Measurements from ENCODE around the gene ATG13.
"Not testable (repeated sequence)": the region's sequence is repeated elsewhere in the genome, so short reads cannot be mapped to it uniquely, and the experiment has no call there.

The ATG13 gene

DNA sequence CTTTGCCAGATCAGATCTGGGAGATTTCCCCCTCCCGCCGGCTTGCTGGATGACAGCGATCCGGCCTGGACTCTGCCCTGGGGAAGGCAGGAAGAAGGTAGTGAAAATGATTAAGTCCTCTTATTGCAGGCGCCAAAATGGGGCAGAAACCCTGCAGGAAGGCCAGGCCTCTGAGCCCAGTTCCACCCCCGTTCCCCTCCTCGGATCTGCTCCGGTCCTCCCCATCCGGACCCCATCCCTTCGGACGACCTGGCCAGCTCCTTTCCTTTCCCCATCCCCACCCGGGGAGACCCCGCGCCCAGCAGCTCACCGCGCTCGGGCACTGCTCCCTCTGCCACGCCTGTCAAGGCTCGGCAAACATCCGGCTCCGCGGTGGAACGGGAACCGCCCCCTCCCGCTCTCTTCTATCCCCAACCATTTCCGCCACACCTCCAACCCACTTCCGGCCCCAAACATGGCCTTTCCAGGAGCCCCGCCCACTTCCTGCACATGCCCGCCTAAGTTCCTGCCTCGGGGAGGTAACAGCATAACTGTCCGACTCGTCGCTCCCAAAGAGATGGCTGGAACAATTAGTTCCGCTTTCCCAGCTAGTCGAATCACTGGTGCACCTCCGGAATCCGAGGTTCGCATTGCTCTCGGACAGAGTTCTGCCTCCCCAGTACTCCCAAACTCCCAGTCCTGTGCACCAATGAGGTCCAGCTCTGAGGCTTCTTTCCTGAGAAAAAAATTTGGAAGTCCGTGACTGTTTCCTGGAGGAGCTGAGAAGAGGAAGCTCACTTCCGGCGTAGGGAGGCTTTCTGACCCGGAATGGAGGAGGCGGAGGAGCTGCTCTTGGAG is 83.1 kb downstream of the ATG13 start, which contains the start of the genes ARHGAP1 and ZNF408:
ARHGAP1 (minus strand) TSS at position 379 of the 837 bp plus-strand sequence. CDS start 4,512 bp downstream, outside the sequence.
ZNF408 (plus strand) TSS at position 791 of the 837 bp plus-strand sequence; CDS start at position 808, 17 bp downstream.
- DNase-seq: peak; percentile 99

DNA sequence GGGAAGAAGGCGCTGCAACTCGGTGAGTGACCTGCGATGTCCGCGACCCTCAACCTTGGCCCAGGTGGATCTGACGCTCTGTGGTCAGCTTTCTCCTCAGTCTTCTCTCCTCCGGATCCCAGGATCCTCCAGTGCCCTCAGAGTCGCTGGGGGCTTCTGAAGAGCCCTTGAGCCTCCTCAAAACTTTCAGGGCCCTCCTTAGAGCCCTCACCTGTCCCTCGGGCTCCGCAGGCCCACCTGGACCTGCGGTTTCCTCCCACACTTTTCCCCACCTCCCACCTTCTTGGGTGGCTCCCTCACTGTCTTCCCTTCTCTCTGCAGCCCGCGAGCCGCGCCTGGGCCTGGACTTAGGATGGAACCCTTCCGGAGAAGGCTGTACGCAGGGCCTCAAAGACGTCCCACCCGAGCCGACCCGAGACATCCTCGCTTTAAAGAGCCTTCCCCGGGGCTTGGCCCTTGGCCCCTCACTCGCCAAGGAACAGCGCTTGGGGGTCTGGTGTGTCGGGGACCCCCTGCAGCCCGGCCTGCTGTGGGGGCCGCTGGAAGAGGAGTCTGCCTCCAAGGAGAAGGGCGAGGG is 83.8 kb downstream of the ATG13 start:
- no peak for DNase-seq

DNA sequence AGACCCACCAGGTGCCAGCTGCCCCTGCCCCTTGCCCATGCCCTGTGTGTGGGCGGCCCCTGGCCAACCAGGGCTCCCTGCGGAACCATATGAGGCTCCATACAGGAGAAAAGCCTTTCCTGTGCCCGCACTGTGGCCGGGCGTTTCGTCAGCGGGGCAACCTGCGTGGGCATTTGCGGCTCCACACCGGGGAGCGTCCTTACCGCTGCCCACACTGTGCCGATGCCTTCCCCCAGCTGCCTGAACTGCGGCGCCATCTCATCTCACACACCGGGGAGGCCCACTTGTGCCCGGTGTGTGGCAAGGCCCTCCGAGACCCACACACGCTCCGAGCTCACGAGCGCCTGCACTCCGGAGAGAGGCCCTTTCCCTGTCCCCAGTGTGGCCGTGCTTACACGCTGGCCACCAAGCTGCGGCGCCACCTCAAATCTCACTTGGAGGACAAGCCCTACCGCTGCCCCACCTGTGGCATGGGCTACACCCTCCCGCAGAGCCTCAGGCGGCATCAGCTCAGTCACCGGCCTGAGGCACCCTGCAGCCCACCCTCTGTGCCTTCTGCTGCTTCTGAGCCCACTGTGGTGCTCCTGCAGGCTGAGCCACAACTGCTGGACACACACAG is 87.8 kb downstream of the ATG13 start:
- DNase-seq: no peak

DNA sequence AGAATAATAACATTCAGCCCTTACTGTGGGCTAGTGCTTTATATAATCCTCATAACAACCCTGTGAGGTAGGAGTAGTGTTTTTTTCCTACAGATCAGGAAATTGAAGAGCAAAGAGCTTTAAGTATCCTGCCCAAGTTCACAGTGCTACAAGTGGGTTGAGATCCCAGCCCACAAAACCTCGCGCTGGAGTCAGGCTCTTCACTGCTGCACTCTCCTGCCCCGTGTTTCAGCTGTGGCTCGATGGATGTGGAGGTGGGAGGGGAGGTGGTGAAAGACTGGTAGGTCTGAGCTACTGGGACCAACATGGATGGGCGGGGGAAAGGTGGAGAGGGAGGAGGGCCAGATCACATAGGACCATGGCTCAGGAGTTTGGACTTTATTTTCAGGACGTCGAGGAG is 89.5 kb downstream of the ATG13 start:
- no peak for DNase-seq

DNA sequence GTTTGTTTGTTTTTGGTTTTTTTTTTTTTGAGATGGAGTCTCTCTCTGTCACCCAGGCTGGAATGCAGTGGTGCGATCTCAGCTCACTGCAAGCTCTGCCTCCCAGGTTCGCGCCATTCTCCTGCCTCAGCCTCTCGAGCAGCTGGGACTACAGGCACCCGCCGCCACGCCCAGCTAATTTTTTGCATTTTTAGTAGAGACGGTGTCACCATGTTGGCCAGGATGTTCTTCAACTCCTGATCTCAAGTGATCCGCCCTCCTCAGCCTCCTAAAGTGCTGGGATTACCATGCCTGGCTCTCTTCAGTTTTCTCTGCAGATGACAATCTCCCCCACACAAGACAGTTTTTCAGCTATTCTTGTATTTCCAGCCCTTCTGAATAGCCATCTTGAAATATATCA is 92.0 kb downstream of the ATG13 start:
- DNase-seq: not testable (repeated sequence)

DNA sequence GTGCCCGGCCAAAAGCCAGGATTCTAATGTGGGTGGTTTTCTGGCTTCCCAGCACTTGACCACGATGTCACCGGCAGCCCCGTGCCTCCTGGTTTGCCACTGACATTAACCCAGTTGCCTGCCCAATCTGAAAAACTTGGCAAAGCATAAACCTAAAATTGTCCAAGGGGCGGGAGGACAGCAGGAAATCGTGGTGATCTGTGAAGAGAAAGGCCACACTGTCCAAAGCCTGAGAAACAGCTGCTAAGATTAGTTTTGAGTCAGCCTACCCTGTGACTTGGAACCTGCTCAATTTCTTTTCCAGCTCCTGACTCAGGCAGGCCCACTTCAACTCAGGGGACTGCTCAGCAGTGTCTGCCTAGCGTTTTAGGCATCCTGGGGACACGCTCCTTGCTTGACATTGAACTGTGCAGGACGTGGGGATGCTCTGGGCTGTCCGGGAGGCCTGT is 93.5 kb downstream of the ATG13 start:
- no peak for DNase-seq

DNA sequence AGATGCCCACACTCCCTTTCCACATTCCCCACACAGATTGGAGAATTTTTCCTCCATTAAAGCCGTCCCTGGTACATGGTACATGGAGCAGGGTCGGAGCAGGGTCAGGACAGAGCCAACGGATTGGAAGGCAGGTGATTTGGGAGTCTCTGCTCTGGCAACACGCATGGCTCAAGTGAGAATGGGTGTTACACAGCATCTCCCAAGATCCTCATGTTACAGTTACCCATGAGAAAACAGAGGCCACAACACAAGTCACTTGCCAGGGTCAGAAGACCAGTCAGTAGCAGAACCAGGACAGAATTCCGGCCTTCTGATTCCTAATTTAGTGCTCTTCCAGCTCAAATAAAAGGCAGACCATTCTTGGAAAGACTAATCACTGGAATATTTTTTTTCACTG is 94.0 kb downstream of the ATG13 start:
- no peak for DNase-seq

DNA sequence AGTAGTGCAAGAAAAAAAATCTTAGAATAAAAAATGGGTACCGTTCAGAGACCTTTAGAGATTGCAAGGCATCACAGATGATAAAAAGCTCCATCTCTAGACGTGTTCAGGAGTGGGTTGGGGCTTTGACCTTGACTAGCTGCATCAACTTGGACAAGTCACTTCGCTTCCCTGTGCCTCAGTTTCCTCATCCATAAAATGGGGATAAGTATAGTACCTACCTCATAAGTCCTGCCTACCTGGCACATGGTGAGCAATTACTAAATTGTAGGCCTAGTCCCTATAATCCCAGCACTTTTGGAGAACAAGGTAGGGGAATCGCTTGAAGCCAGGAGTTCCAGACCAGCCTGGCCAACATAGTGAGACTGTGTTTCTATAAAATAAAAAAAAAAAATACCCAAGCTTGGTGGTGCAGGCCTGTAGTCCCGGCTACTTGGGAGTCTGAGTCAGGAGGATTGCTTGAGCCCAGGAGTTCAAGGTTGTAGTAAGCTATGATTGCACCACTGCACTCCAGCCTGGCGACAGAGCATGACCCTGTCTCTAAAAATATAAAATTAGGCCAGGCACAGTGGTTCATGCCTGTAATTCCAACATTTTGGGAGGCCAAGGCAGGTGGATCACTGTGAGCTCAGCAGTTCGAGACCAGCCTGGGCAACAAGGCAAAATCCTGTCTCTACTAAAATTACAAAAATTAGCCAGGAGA is 95.7 kb downstream of the ATG13 start:
- no peak for DNase-seq

DNA sequence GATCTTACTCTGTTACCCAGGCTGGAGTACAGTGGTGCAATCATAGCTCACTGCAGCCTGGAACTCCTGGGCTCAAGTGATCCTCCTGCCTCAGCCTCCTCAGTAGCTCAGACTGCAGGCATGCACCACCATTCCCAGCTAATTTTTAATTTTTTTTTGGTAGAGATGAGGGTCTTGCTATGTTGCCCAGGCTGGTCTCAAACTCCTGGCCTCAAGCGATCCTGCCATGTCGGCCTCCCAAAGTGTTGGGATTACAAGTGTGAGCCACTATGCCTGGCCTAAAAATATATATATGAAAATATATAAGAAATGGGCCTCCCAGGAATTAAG is 100.4 kb downstream of the ATG13 start:
- not testable (repeated sequence) for DNase-seq

DNA sequence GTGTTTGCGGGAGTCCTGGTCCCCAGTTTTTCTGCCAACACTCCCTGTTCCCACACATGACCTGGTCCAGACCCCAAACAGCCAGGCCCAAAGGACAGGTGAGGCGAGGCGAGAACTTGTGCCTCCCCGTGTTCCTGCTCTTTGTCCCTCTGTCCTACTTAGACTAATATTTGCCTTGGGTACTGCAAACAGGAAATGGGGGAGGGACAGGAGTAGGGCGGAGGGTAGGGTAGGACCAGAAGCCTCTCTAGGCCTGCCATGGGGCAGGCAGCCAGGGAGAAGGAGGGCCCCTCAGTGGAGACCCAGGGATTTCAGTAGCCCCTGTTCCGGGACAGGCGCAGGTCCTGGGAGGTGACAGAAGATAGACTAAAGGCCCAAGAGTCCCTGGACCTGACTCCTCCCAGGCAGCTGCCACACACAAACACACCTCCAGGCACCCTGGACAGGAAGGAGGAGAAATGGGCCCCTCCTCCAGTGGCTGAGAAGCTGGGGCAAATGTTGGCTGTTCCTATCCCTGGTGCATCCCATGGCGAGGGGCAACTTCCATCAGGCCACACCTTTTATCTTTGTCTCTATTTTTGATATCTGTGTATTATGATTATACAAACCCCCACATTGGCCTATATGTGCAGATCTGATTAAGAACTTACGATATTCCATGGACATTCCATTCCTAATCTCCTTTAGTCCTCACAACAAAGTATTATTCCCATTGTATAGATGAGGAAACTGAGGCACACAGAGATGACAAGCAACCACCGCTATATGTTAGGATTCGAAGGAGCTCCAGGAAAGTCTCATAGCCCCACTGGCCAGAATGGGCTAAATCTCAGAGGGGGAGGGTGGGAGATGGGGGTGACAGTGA is 101.0 kb downstream of the ATG13 start:
- DNase-seq: no peak

DNA sequence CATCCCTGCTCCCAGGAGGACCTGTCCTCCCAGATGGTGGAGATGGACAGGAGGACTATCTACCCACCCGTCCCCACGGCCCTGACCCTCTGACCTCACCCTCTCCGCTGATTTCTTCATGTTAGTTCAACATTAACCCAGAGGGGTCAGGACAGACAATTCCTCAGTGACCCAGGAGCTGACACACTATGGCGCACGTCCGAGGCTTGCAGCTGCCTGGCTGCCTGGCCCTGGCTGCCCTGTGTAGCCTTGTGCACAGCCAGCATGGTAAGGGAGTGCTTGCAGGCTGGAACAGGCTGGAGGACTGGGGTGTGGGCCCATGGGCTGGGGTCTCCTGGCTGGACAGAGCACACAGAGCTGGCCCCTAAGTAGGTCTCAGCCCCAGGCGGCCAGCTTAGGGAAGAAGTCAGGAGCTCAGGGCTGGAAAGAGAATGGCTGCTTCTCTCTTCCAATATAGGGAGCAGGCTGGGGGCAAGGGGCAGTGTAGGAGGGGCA is 101.7 kb downstream of the ATG13 start, which contains the start of gene F2:
F2 (plus strand) TSS at position 166 of the 495 bp plus-strand sequence; CDS start at position 189, 23 bp downstream.
- DNase-seq: no peak

DNA sequence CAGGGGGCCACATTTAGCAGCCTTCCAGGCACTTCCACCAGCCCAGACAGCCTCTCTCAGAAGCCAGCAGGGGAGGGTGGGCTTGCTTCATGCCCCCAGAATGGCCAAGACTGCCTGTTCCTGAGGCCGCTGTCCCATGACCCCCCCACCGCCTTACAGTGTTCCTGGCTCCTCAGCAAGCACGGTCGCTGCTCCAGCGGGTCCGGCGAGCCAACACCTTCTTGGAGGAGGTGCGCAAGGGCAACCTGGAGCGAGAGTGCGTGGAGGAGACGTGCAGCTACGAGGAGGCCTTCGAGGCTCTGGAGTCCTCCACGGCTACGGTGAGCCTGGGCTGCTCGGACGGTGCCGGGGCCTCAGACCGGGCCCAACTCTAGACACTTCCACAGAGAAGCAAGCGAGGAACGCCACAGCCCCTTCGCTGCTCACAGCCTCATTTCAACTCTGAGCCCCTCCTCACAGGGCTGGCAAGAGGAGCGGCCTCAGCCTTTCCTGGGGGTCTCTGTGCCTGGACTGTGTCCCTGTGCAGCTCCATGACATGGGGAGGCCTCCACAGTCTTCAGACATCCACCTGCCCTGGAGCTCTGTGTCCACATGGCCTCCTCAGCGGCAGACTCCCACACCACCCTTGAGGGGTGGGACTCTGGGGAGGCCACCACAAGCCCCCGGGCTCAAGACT is 102.3 kb downstream of the ATG13 start:
- no peak for DNase-seq

DNA sequence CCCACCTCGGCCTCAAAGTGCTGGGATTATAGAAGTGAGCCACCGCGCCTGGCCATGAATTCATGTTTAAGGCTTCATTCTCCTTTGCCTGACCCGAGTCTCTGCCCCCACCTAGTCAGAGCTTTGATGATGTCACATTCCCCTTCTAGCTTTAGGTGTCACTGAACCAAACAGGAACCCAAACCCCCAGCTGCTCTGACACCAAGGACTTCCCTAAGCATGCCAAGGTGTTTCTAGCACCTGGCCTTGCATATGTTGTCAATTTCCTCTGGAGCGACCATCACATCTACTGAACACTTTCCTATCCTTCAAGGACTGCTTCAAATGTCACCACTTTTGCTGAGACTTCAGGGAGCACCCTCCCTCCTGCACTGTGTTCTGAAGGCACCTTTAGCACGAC is 103.9 kb downstream of the ATG13 start:
- DNase-seq: no peak

DNA sequence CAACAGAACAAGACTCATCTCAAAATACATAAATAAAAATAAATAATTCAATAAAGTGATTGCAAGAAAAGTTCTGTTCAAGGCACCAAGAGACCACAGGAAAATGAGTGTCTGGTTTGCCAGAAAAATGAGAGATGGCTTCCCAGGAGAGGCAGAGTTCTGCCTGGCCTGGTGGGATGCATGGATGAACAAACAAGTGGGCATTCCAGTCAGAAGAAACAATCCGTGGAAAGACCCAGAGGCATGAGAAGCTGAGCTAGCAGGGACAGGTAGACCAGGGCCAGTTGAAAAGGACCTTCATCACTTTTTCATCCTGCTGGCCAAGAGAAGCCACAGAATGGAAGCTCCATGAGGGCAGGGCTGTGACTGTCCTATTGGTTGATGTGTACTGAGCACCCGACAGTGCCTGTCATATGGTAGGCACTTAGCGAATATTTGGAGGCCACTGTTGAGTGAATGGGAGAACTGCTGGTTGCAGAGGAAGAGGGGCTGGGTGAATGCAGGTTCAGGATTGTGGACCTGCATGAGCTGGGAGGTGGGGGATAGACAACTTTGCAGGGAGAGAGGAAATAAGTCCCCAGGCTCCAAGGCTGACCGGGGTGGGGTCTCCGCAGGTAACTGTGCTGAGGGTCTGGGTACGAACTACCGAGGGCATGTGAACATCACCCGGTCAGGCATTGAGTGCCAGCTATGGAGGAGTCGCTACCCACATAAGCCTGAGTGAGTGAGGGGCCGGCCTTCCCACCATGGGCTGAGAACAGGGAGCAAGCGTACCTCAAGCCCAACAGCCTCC is 105.4 kb downstream of the ATG13 start:
- no peak for DNase-seq

DNA sequence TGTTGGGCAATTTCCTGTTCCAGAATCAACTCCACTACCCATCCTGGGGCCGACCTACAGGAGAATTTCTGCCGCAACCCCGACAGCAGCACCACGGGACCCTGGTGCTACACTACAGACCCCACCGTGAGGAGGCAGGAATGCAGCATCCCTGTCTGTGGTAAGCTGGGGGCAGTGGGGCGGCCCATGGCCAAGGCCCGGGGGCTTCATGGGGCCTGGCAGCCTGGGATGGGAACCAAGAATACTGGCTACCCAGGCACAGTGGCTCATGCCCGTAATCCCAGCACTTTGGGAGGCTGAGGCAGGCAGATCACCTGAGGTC is 106.0 kb downstream of the ATG13 start:
- DNase-seq: no peak

DNA sequence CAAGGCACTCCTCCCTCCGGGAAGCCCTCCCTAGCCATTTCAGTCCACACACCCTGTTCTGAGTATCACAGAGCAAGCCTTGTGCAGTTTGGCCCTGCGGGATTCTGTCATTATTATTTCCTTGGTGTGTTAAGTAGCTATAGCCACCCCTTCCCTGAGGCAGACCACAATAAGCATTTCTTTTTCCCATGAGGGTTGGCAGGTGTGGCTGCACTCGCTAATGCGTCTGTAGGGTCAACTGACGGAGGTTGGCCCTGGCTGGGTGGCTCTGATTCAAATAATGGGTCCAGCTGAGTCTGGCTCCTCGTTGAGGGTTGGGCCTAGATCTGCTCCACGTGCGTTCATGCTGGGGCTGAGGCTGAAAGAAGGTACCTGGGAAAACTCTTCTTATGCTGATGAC is 106.7 kb downstream of the ATG13 start:
- DNase-seq: no peak
